ENCODE data around the gene RYR2.

- TF ChIP-seq CTCF (IDR thresholded peaks at IDR 0.05) = no peak
- TF ChIP-seq POLR2A (IDR thresholded peaks at IDR 0.05) = no peak
Observed at GRCh38 chr1:237324226-237324625, 282.2 kb downstream of the RYR2 start.

Measured in breast epithelium (tissue), 3 donors.